NCI-H2196 treated with DMSO at 0.1 percent for 48 hours (cell line): ENCODE measurements around the gene CPTP.

Source experiments
- DNase-seq: peaks from one replicate; lab custom pipeline; 2025; ENCODE audit not compliant: unreplicated experiment; lab: John Stamatoyannopoulos, UW

CPTP gene

GRCh38 chr1:1332774-1333480 is 8.3 kb downstream of the CPTP start:
- no peak for DNase-seq

- no peak for DNase-seq
Measured at GRCh38 chr1:1333551-1334241, 9.1 kb downstream of the CPTP start.

GRCh38 chr1:1334835-1335234 is 10.2 kb downstream of the CPTP start:
- no peak for DNase-seq

GRCh38 chr1:1335283-1335682 is 10.7 kb downstream of the CPTP start:
- no peak for DNase-seq

GRCh38 chr1:1335792-1336248 is 11.2 kb downstream of the CPTP start:
- no peak for DNase-seq

GRCh38 chr1:1336446-1336845 is 11.8 kb downstream of the CPTP start:
- DNase-seq = no peak

- DNase-seq = no peak
Measured at GRCh38 chr1:1336931-1337792, 12.6 kb downstream of the CPTP start.

GRCh38 chr1:1337793-1338147 is 13.2 kb downstream of the CPTP start:
- DNase-seq = no peak

GRCh38 chr1:1338278-1338677 is 13.7 kb downstream of the CPTP start:
- DNase-seq = no peak

- DNase-seq = no peak
Measured at GRCh38 chr1:1340185-1340584, 15.6 kb downstream of the CPTP start.

GRCh38 chr1:1340791-1341548 is 16.4 kb downstream of the CPTP start:
- no peak for DNase-seq

GRCh38 chr1:1341549-1342021 is 17.0 kb downstream of the CPTP start:
- DNase-seq = no peak

GRCh38 chr1:1342061-1342562 is 17.5 kb downstream of the CPTP start:
- DNase-seq = no peak

- no peak for DNase-seq
Measured at GRCh38 chr1:1342584-1343115, 18.0 kb downstream of the CPTP start.

- no peak for DNase-seq
Measured at GRCh38 chr1:1343811-1344421, 19.3 kb downstream of the CPTP start.

- DNase-seq = no peak
Measured at GRCh38 chr1:1344655-1345361, 20.2 kb downstream of the CPTP start.

GRCh38 chr1:1345384-1345783 is 20.8 kb downstream of the CPTP start:
- DNase-seq = no peak

GRCh38 chr1:1345860-1346500 is 21.4 kb downstream of the CPTP start:
- DNase-seq = no peak

- DNase-seq = no peak
Measured at GRCh38 chr1:1346501-1346890, 21.9 kb downstream of the CPTP start.
